Measurements from ENCODE around the gene PDE6D.

DNA sequence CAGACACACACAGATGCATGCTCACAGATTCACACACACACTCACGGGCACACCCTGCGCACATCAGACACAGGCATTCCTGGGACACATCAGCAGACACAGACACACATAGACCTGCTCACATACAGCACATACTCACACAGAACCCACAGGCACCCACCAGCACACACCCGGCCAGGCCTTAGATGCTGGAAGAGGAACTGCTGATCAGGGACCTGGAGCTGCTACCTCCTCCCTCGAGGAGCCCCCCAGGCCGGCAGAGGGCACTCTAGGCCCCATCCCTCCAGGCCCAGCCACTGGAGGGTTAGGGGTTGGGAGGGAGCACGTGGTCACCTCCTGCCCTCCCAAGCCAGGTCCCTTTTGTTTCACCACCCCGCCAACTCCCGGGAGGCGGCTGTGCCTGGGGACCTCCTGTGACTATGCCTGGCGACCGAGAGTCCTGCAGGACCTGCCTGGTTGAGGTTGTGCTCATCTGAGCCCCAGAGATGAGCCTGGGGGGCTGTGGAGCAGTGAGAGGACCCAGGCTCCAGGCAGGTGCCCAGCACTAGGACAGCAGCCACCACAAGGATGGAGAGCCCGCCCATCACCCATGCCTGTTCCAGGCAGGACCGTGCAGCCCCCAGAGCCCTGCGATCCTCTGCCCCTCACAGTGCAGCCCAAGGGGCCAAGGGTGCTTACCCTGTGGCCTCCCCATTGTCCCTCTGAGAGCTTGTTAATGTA is 93.8 kb downstream of the PDE6D start:
- TF ChIP-seq, protein P1, sequence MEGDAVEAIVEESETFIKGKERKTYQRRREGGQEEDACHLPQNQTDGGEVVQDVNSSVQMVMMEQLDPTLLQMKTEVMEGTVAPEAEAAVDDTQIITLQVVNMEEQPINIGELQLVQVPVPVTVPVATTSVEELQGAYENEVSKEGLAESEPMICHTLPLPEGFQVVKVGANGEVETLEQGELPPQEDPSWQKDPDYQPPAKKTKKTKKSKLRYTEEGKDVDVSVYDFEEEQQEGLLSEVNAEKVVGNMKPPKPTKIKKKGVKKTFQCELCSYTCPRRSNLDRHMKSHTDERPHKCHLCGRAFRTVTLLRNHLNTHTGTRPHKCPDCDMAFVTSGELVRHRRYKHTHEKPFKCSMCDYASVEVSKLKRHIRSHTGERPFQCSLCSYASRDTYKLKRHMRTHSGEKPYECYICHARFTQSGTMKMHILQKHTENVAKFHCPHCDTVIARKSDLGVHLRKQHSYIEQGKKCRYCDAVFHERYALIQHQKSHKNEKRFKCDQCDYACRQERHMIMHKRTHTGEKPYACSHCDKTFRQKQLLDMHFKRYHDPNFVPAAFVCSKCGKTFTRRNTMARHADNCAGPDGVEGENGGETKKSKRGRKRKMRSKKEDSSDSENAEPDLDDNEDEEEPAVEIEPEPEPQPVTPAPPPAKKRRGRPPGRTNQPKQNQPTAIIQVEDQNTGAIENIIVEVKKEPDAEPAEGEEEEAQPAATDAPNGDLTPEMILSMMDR (conservative IDR thresholded peaks at IDR 0.05; ENCODE audit: low read depth, low read length): peak; percentile 53
- TF ChIP-seq RCOR1 (IDR thresholded peaks at IDR 0.05; ENCODE audit: insufficient replicate concordance, low read length) (no peak), POLR2A (IDR thresholded peaks at IDR 0.05; ENCODE audit: low read depth, low read length) (no peak)

All from IMR-90 (cell line).